DMS53 (cell line): ENCODE results near the gene UBAP2.

Experiments
- DNase-seq: peaks from one replicate; lab custom pipeline; 2025; lab: John Stamatoyannopoulos, UW

The UBAP2 gene

GRCh38 chr9:33878691-33879366 is 169.9 kb downstream of the UBAP2 start:
- DNase-seq, result no peak

GRCh38 chr9:33877727-33878489 is 170.8 kb downstream of the UBAP2 start:
- DNase-seq, result no peak
